Suprapubic skin (tissue), 4 donors: ENCODE data around the gene QKI. TPM values are rescaled to one million over a fixed set of nuclear protein-coding genes. Genes with fewer than 3 reads are reported as not detected.

Experiments
- DNase-seq, 2 donors: peaks; one replicate each; pipeline ENCODE4 v3.0.0-alpha.2; 2019; ENCODE audit warnings: low spot score in 2 of 2
- H3K27ac ChIP-seq: fragments of 200-600 bp; sonication (generic); one replicate; pipeline ENCODE4 v1.5.1; 2019
- H3K27me3 ChIP-seq: fragments of 200-600 bp; sonication (generic); one replicate; pipeline ENCODE4 v1.5.1; 2019
- H3K36me3 ChIP-seq: fragments of 200-600 bp; sonication (generic); one replicate; pipeline ENCODE4 v1.5.1; 2019
- H3K4me1 ChIP-seq: fragments of 200-600 bp; sonication (generic); one replicate; pipeline ENCODE4 v1.5.1; 2019
- H3K4me3 ChIP-seq: fragments of 200-600 bp; sonication (generic); one replicate; pipeline ENCODE4 v1.5.1; 2019; ENCODE audit warnings: mild to moderate bottlenecking
- H3K9me3 ChIP-seq: fragments of 200-600 bp; sonication (generic); one replicate; pipeline ENCODE4 v1.5.1; 2019
- EP300 ChIP-seq: sonication (generic); formaldehyde crosslinking; IDR thresholded peaks from one replicate; pipeline ENCODE4 v1.6.1; 2017; ENCODE audit warnings: antibody characterized with exemption
- POLR2A ChIP-seq, 2 donors: fragments of 450-650 bp; IDR thresholded peaks; one replicate each; pipeline ENCODE4 v1.6.1; 2017; ENCODE audit warnings: antibody characterized with exemption in 2 of 2, mild to moderate bottlenecking in 2 of 2, moderate library complexity in 2 of 2
- POLR2AphosphoS5 ChIP-seq, 3 donors: sonication (generic); formaldehyde crosslinking; IDR thresholded peaks; one replicate each; pipeline ENCODE4 v1.6.1; 2017; ENCODE audit warnings: antibody characterized with exemption in 3 of 3
- WGBS: methylation state at CpG from one replicate; pipeline ENCODE4 v1.1.5; 2018; 5-methylcytosine and 5-hydroxymethylcytosine counted together
- total RNA-seq, 4 donors: library from RNA; depleted of rRNA; stranded (reverse); fragments of >200 nt; gene quantifications; one replicate each; pipeline ENCODE4 v1.1.0, GENCODE V29; 2016
- TF ChIP-seq, protein P1 (sequence below), 2 donors: fragments of 200-600 bp in 1 of 2; fragments of 450-650 bp in 1 of 2; sonication (generic) in 1 of 2; IDR thresholded peaks; one replicate each; pipeline ENCODE4 v1.5.1; 2016 to 2019; ENCODE audit warnings: antibody characterized with exemption in 2 of 2, mild to moderate bottlenecking in 1 of 2, moderate library complexity in 1 of 2

QKI gene
- total RNA-seq, 4 donors from 2014 or later = 149 to 187 (median 165) TPM

GRCh38 chr6:163612200-163612599, 197.7 kb downstream of the QKI start:
- WGBS = 85% methylated on average over 8 of the region's 8 CpGs
- Histone ChIP-seq H3K27me3 (no peaks in the 10 kb centered on the region), H3K27ac (no peak overlapping the region), H3K4me1 (no peaks in the 10 kb centered on the region), H3K4me3 (no peak overlapping the region), H3K9me3 (no peaks in the 10 kb centered on the region), H3K36me3 (no peaks in the 10 kb centered on the region)
- TF ChIP-seq POLR2A (IDR thresholded peaks at IDR 0.05) (no peak), POLR2AphosphoS5 (IDR thresholded peaks at IDR 0.05) (no peak), EP300 (no peak)
- TF ChIP-seq, protein P1, sequence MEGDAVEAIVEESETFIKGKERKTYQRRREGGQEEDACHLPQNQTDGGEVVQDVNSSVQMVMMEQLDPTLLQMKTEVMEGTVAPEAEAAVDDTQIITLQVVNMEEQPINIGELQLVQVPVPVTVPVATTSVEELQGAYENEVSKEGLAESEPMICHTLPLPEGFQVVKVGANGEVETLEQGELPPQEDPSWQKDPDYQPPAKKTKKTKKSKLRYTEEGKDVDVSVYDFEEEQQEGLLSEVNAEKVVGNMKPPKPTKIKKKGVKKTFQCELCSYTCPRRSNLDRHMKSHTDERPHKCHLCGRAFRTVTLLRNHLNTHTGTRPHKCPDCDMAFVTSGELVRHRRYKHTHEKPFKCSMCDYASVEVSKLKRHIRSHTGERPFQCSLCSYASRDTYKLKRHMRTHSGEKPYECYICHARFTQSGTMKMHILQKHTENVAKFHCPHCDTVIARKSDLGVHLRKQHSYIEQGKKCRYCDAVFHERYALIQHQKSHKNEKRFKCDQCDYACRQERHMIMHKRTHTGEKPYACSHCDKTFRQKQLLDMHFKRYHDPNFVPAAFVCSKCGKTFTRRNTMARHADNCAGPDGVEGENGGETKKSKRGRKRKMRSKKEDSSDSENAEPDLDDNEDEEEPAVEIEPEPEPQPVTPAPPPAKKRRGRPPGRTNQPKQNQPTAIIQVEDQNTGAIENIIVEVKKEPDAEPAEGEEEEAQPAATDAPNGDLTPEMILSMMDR (IDR thresholded peaks at IDR 0.05) = no peak
- DNase-seq = no peak

GRCh38 chr6:163613025-163613424, 198.5 kb downstream of the QKI start:
- WGBS = 77% methylated on average over 8 of the region's 8 CpGs
- no peak for DNase-seq
- H3K4me1 ChIP-seq = no peaks in the 10 kb centered on the region
- TF ChIP-seq POLR2A (IDR thresholded peaks at IDR 0.05) (no peak), POLR2AphosphoS5 (IDR thresholded peaks at IDR 0.05) (no peak), EP300 (no peak)
- TF ChIP-seq, protein P1 (IDR thresholded peaks at IDR 0.05) = no peak
- H3K27me3 ChIP-seq = no peaks in the 10 kb centered on the region
- no peak overlapping the region for H3K4me3 ChIP-seq
- no peak overlapping the region for H3K27ac ChIP-seq
- no peaks in the 10 kb centered on the region for H3K9me3 ChIP-seq
- H3K36me3 ChIP-seq = no peaks in the 10 kb centered on the region

GRCh38 chr6:163613668-163614067, 199.2 kb downstream of the QKI start:
- TF ChIP-seq EP300 (no peak), POLR2A (IDR thresholded peaks at IDR 0.05) (no peak), POLR2AphosphoS5 (IDR thresholded peaks at IDR 0.05) (no peak)
- TF ChIP-seq, protein P1 (IDR thresholded peaks at IDR 0.05) = no peak
- 98% methylated on average over 3 of the region's 3 CpGs for WGBS
- Histone ChIP-seq H3K4me3 (no peak overlapping the region), H3K27ac (no peak overlapping the region), H3K27me3 (no peaks in the 10 kb centered on the region), H3K4me1 (no peaks in the 10 kb centered on the region), H3K36me3 (no peaks in the 10 kb centered on the region), H3K9me3 (no peaks in the 10 kb centered on the region)
- DNase-seq = no peak

DNA sequence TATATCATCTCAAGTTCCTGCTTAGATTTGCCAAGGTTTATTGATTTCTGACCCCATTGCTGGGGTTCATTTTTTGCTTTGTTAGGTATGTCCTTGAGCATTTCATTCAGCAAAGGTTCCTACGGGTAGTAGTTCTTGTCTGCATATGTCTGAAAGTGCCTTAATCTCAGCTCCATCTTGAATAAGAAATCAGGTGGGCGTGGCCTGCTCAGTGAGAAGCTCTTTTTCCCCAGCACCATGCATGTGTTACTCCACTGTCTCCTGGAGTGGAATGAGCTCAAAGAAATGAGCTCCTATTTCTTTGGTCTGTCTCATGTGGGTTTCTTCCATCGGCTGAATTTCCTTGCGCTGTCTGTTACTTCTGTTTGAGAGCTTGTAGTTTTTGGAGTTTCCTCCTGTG, 201.9 kb downstream of the QKI start:
- Histone ChIP-seq H3K27me3 (no peaks in the 10 kb centered on the region), H3K4me3 (no peak overlapping the region), H3K4me1 (no peaks in the 10 kb centered on the region), H3K9me3 (no peaks in the 10 kb centered on the region), H3K36me3 (no peaks in the 10 kb centered on the region), H3K27ac (no peak overlapping the region)
- WGBS = 92% methylated on average over 4 of the region's 4 CpGs
- no peak for DNase-seq
- TF ChIP-seq POLR2A (IDR thresholded peaks at IDR 0.05) (no peak), EP300 (no peak), POLR2AphosphoS5 (IDR thresholded peaks at IDR 0.05) (no peak)
- TF ChIP-seq, protein P1 (IDR thresholded peaks at IDR 0.05) = no peak

DNA sequence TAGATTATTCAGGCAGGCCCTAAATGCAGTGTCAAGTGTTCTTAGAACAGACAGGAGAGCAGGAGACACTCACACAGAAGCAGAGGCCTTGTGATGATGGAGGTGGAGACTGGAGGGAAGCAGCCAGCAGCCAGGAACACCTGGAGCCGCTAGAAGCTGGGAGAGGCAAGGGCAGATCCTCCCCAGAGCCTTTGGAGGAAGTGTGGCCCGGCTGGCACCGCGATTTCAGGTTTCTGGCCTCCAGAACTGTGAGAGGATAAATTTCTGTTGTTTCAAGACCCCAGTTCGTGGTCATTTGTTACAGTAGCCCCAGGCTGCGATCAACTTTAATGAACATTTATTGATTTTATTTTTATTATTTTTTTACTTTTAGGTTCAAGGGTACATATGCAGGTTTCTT, 203.0 kb downstream of the QKI start:
- WGBS = 95% methylated on average over 6 of the region's 6 CpGs

More for the DNA sequence above, 203.0 kb downstream of the QKI start:
- Histone ChIP-seq H3K9me3 (no peaks in the 10 kb centered on the region), H3K27me3 (no peaks in the 10 kb centered on the region), H3K4me1 (no peaks in the 10 kb centered on the region), H3K36me3 (no peaks in the 10 kb centered on the region), H3K4me3 (no peak overlapping the region), H3K27ac (no peak overlapping the region)
- TF ChIP-seq, protein P1 (IDR thresholded peaks at IDR 0.05) = no peak
- TF ChIP-seq EP300 = no peak
- no peak for TF ChIP-seq POLR2AphosphoS5 (IDR thresholded peaks at IDR 0.05)
- TF ChIP-seq POLR2A (IDR thresholded peaks at IDR 0.05) = no peak
- DNase-seq = no peak
